ENCODE results near the gene MRPL48.
A peak's percentile ranks its signal among the peaks of the same experiment; 100 is the strongest.

Gene MRPL48

GRCh38 chr11:73907191-73907590 is 119.5 kb downstream of the MRPL48 start:
- Histone ChIP-seq H4K91ac (ENCODE audit: low read depth, low read length) (no peak overlapping the region), H2AK5ac (ENCODE audit: low read length) (no peak overlapping the region), H3K36me3 (ENCODE audit: control insufficient read depth in 1 of 2, insufficient read depth in 2 of 2, low read length in 2 of 2) (peaks cover 0 to 2% of the 10 kb centered on the region in 2 experiments), H4K12ac (ENCODE audit: low read depth, low read length) (no peak overlapping the region), H3K4me2 (ENCODE audit: low read length) (no peak overlapping the region), H3K18ac (ENCODE audit: low read length) (no peak overlapping the region), H3K9ac (ENCODE audit: low read length) (no peak overlapping the region), H3K9me3 (ENCODE audit: insufficient read depth, low read depth, low read length) (no peaks in the 10 kb centered on the region), H3K4ac (ENCODE audit: low read depth, low read length) (no peak overlapping the region), H3K4me1 (ENCODE audit: control insufficient read depth in 1 of 2, insufficient read depth in 2 of 2, low read length in 2 of 2) (no peaks in the 10 kb centered on the region), H2AFZ (ENCODE audit: insufficient read depth, low read length, poor library complexity) (no peak overlapping the region), H3K23ac (ENCODE audit: low read length) (no peak overlapping the region), H3K27me3 (ENCODE audit: insufficient read depth, low read length) (no peaks in the 10 kb centered on the region), H3K79me1 (ENCODE audit: low read length) (no peaks in the 10 kb centered on the region), H3K14ac (ENCODE audit: low read length) (no peak overlapping the region), H4K8ac (ENCODE audit: low read depth, low read length) (no peak overlapping the region), H2BK12ac (ENCODE audit: low read length) (no peak overlapping the region), H2BK120ac (ENCODE audit: insufficient read depth, low read length, poor library complexity) (no peak overlapping the region), H2BK5ac (ENCODE audit: low read depth, low read length, poor library complexity) (no peak overlapping the region), H3K4me3 (ENCODE audit: low read depth, low read length) (no peak overlapping the region), H3K79me2 (ENCODE audit: control insufficient read depth, insufficient read depth, low read length, poor library complexity) (no peaks in the 10 kb centered on the region), H3K27ac (ENCODE audit: low read depth, low read length) (no peak overlapping the region)
- no CpG with 5 or more reads among the region's 4 CpGs for WGBS (ENCODE audit: extremely low coverage, insufficient coverage, insufficient read length)
- DNase-seq = peak; percentile 31 to 66

- H3K9ac ChIP-seq (ENCODE audit: low read length) = no peak overlapping the region
- H3K14ac ChIP-seq (ENCODE audit: low read length) = no peak overlapping the region
- no peaks in the 10 kb centered on the region for H3K4me1 ChIP-seq (ENCODE audit: control insufficient read depth in 1 of 2, insufficient read depth in 2 of 2, low read length in 2 of 2)
- H3K23ac ChIP-seq (ENCODE audit: low read length) = no peak overlapping the region
- no peak overlapping the region for H3K18ac ChIP-seq (ENCODE audit: low read length)
- no peaks in the 10 kb centered on the region for H3K9me3 ChIP-seq (ENCODE audit: insufficient read depth, low read depth, low read length)
- H3K36me3 ChIP-seq (ENCODE audit: control insufficient read depth in 1 of 2, insufficient read depth in 2 of 2, low read length in 2 of 2) = peaks cover 5 to 10% of the 10 kb centered on the region in 2 experiments
- H4K8ac ChIP-seq (ENCODE audit: low read depth, low read length) = no peak overlapping the region
- H2BK120ac ChIP-seq (ENCODE audit: insufficient read depth, low read length, poor library complexity) = no peak overlapping the region
- no peaks in the 10 kb centered on the region for H3K79me2 ChIP-seq (ENCODE audit: control insufficient read depth, insufficient read depth, low read length, poor library complexity)
- no peak overlapping the region for H2AFZ ChIP-seq (ENCODE audit: insufficient read depth, low read length, poor library complexity)
- no peak overlapping the region for H4K12ac ChIP-seq (ENCODE audit: low read depth, low read length)
- H3K27ac ChIP-seq (ENCODE audit: low read depth, low read length) = no peak overlapping the region
- H2BK12ac ChIP-seq (ENCODE audit: low read length) = no peak overlapping the region
- H2AK5ac ChIP-seq (ENCODE audit: low read length) = no peak overlapping the region
- H3K4ac ChIP-seq (ENCODE audit: low read depth, low read length) = no peak overlapping the region
- no peak overlapping the region for H2BK5ac ChIP-seq (ENCODE audit: low read depth, low read length, poor library complexity)
- no peak overlapping the region for H3K4me2 ChIP-seq (ENCODE audit: low read length)
- H3K79me1 ChIP-seq (ENCODE audit: low read length) = no peaks in the 10 kb centered on the region
- no peak overlapping the region for H3K4me3 ChIP-seq (ENCODE audit: low read depth, low read length)
- no peaks in the 10 kb centered on the region for H3K27me3 ChIP-seq (ENCODE audit: insufficient read depth, low read length)
- H4K91ac ChIP-seq (ENCODE audit: low read depth, low read length) = no peak overlapping the region
- DNase-seq = no peak
- no CpG with 5 or more reads among the region's 2 CpGs for WGBS (ENCODE audit: extremely low coverage, insufficient coverage, insufficient read length)
These were observed 124.4 kb downstream of the MRPL48 start for GRCh38 chr11:73912026-73912425.

GRCh38 chr11:73913472-73913871 is 125.8 kb downstream of the MRPL48 start:
- Histone ChIP-seq H3K4ac (ENCODE audit: low read depth, low read length) (no peak overlapping the region), H3K14ac (ENCODE audit: low read length) (no peak overlapping the region), H2AFZ (ENCODE audit: insufficient read depth, low read length, poor library complexity) (no peak overlapping the region), H3K79me2 (ENCODE audit: control insufficient read depth, insufficient read depth, low read length, poor library complexity) (no peaks in the 10 kb centered on the region), H3K9me3 (ENCODE audit: insufficient read depth, low read depth, low read length) (no peaks in the 10 kb centered on the region), H4K12ac (ENCODE audit: low read depth, low read length) (no peak overlapping the region), H2AK5ac (ENCODE audit: low read length) (no peak overlapping the region), H3K23ac (ENCODE audit: low read length) (no peak overlapping the region), H2BK5ac (ENCODE audit: low read depth, low read length, poor library complexity) (no peak overlapping the region), H4K8ac (ENCODE audit: low read depth, low read length) (no peak overlapping the region), H3K36me3 (ENCODE audit: control insufficient read depth in 1 of 2, insufficient read depth in 2 of 2, low read length in 2 of 2) (peaks cover 5 to 10% of the 10 kb centered on the region in 2 experiments), H3K4me1 (ENCODE audit: control insufficient read depth in 1 of 2, insufficient read depth in 2 of 2, low read length in 2 of 2) (no peaks in the 10 kb centered on the region), H3K4me3 (ENCODE audit: low read depth, low read length) (no peak overlapping the region), H3K27me3 (ENCODE audit: insufficient read depth, low read length) (no peaks in the 10 kb centered on the region), H3K79me1 (ENCODE audit: low read length) (no peaks in the 10 kb centered on the region), H3K18ac (ENCODE audit: low read length) (no peak overlapping the region), H3K27ac (ENCODE audit: low read depth, low read length) (no peak overlapping the region), H3K4me2 (ENCODE audit: low read length) (no peak overlapping the region), H2BK120ac (ENCODE audit: insufficient read depth, low read length, poor library complexity) (no peak overlapping the region), H2BK12ac (ENCODE audit: low read length) (no peak overlapping the region), H4K91ac (ENCODE audit: low read depth, low read length) (no peak overlapping the region), H3K9ac (ENCODE audit: low read length) (no peak overlapping the region)
- peak in 1 of 2 donors; percentile 49 for DNase-seq

- H4K91ac ChIP-seq (ENCODE audit: low read depth, low read length) = no peak overlapping the region
- no peak overlapping the region for H4K12ac ChIP-seq (ENCODE audit: low read depth, low read length)
- H3K79me1 ChIP-seq (ENCODE audit: low read length) = no peaks in the 10 kb centered on the region
- H3K4ac ChIP-seq (ENCODE audit: low read depth, low read length) = no peak overlapping the region
- no peak overlapping the region for H2AK5ac ChIP-seq (ENCODE audit: low read length)
- no peaks in the 10 kb centered on the region for H3K4me1 ChIP-seq (ENCODE audit: control insufficient read depth in 1 of 2, insufficient read depth in 2 of 2, low read length in 2 of 2)
- H2BK12ac ChIP-seq (ENCODE audit: low read length) = no peak overlapping the region
- H3K4me2 ChIP-seq (ENCODE audit: low read length) = no peak overlapping the region
- peaks cover 4 to 10% of the 10 kb centered on the region in 2 experiments for H3K36me3 ChIP-seq (ENCODE audit: control insufficient read depth in 1 of 2, insufficient read depth in 2 of 2, low read length in 2 of 2)
- no peak overlapping the region for H3K9ac ChIP-seq (ENCODE audit: low read length)
- H3K14ac ChIP-seq (ENCODE audit: low read length) = no peak overlapping the region
- WGBS (ENCODE audit: extremely low coverage, insufficient coverage, insufficient read length) = no CpG with 5 or more reads among the region's 4 CpGs
- no peak overlapping the region for H2BK120ac ChIP-seq (ENCODE audit: insufficient read depth, low read length, poor library complexity)
- no peak for DNase-seq
- no peak overlapping the region for H3K4me3 ChIP-seq (ENCODE audit: low read depth, low read length)
- H3K27me3 ChIP-seq (ENCODE audit: insufficient read depth, low read length) = no peaks in the 10 kb centered on the region
- no peak overlapping the region for H3K27ac ChIP-seq (ENCODE audit: low read depth, low read length)
- no peaks in the 10 kb centered on the region for H3K9me3 ChIP-seq (ENCODE audit: insufficient read depth, low read depth, low read length)
- H3K79me2 ChIP-seq (ENCODE audit: control insufficient read depth, insufficient read depth, low read length, poor library complexity) = no peaks in the 10 kb centered on the region
- no peak overlapping the region for H2BK5ac ChIP-seq (ENCODE audit: low read depth, low read length, poor library complexity)
- H3K18ac ChIP-seq (ENCODE audit: low read length) = no peak overlapping the region
- no peak overlapping the region for H4K8ac ChIP-seq (ENCODE audit: low read depth, low read length)
- no peak overlapping the region for H2AFZ ChIP-seq (ENCODE audit: insufficient read depth, low read length, poor library complexity)
- no peak overlapping the region for H3K23ac ChIP-seq (ENCODE audit: low read length)
These were observed 126.6 kb downstream of the MRPL48 start for GRCh38 chr11:73914284-73914683.

All from trophoblast cell (in vitro differentiated cells and primary cell).